GM19193 (cell line): ENCODE results near the gene CCL26.

ENCODE experiments used
- POLR2A ChIP-seq: IDR thresholded peaks from 4 replicates; pipeline ENCODE4 v1.6.1; 2011; ENCODE audit not compliant: insufficient read depth, insufficient read length; ENCODE audit errors: extremely low read depth

The CCL26 gene

DNA sequence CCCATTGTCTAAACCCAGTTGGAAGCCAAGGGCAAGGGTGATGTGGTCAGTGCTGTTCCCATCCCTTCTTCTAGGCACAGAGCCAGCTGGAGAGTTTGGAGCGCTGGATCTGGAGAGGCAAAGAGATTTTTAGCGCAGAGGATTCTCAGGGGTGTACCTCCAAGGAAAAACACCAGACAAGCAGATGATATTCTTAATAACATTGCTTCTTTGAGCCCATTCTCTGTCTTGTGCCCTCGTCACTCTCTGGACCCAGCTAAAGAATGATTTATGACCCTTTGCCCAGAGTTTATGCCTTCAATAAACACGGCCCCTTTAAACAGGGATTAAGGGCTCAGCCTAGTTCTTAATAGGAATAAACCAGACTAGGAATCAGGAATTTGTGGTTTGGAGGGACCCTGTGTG, 28.6 kb downstream of the CCL26 start:
- no peak for TF ChIP-seq POLR2A

DNA sequence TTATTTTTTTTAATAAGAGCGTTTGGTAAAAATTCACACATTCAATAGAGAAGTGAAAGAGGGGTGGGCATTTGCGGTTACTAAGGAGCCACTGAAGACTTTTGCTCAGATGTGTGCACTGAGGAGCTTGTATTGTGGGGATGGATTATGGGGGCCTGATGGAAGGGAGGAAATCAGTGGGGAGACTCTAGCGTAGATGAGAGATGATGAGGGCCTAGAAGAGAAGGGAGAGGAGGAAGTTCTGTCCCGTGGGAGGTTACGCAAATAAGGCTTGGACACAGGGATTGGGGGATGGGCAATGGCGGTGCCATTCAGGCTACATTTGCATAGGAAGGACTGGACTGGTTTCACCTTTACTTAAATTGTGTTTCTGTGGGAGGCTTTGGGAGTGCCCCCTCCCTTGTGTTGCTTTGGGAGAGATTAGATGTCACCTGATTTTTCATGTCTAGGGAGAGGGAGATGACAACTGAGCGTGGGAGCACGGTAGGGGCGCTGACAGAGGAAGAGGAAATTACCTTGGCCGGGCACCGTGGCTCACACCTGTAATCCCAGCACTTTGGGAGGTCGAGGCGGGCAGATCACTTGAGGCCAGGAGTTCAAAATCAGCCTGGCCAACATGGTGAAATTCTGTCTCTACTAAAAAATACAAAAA, 31.0 kb downstream of the CCL26 start:
- no peak for TF ChIP-seq POLR2A

DNA sequence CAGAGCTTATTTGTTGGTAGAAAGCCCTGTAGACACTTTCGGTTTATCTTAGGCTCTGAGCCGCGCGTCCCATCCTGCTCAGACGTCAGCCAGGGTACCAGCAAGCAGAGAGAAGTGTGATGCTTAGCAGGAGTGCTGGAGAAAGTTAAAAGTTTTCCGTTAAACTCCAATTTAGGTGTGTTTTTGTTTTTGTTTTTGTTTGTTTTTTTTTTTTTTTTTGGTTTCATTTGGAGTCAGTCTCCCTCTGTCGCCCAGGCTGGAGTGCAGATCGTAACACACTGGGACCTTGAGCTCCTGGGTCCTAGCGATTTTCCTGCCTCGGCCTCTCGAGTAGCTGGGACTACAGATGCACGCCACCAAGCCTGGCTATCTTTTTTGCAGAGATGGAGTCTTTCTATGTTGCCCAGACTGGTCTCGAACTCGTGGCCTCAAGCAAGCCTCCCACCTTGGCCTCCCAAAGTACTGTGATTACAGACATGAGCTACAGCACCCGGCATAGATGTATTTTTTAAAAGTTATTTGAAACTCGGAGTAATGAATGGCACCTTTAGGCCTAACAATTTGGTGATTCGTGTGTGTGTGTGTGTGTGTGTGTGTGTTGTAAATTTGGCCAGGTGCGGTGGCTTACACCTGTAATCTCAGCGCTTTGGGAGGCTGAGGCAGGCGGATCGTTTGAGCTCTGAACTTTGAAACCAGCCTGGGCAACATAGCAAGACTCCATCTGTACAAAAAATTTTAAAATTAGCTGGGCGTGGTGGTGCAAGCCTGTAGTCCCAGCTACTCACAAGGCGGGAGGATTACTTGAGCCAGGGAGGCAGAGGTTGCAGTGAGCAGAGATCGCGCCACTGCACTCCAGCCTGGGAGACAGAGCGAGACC, 32.0 kb downstream of the CCL26 start:
- TF ChIP-seq POLR2A: no peak

DNA sequence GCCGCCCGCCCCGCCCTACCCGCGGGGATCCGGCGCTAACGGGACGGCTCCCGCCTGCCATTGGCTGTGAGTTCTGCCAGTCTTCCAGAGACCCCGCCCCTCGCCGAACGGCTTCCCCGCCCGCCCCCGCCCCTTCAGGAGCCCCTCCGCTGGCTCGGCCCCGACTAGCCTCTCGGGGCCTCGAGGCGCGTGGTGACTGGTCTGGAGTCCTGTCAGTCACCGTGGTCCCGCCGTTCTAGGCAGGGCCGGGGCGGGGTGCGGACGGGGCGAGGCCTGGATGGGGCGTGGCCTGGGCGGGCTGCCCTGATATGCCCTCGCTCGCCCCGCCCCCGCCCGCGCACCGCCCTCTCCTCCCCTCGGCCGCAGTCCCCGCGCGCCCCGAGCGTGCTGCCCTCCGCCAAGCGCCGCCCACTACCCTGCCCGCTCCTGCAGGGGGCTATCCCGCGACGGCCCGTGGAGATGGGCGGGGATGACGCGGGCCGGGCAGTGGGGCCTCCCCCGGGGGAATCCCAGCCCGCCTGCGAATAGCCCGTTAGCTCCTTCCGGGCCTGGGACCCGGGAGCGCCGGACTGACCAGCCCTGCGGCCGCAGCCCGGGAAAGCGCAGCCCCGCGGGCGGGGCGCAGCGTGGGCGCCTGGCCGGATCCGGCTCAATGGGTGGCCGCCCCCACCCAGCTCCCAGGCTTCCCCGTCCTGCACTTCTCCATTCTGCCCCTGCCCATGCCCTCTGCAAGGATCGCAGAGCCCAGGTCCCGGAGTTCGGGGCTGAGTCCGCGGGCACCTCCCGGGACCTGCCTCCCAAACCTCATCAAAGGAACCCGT, 32.8 kb downstream of the CCL26 start:
- peak; percentile 59 for TF ChIP-seq POLR2A

DNA sequence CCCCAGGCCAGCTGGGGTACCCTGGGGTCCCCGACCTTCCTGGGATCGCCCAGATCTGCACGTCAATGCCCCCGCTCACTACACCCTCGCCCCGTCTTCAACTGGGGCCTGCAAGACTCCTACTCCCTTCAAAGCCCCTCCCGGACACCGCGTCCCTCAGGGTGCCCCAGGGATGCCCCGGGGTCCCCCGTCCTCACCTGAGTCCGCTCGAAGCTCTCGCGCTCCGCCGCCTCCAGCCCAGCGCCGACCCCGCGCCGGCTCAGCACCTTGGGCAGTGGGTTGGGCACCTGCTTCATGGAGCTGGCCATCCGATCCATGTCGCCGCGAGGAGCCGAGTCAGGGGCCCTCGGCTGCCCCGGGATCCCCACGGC, 33.4 kb downstream of the CCL26 start, which contains the start of gene HIP1:
HIP1 (minus strand) TSS at position 338 of the 371 bp plus-strand sequence; CDS start at position 317, 21 bp downstream.
- no peak for TF ChIP-seq POLR2A

DNA sequence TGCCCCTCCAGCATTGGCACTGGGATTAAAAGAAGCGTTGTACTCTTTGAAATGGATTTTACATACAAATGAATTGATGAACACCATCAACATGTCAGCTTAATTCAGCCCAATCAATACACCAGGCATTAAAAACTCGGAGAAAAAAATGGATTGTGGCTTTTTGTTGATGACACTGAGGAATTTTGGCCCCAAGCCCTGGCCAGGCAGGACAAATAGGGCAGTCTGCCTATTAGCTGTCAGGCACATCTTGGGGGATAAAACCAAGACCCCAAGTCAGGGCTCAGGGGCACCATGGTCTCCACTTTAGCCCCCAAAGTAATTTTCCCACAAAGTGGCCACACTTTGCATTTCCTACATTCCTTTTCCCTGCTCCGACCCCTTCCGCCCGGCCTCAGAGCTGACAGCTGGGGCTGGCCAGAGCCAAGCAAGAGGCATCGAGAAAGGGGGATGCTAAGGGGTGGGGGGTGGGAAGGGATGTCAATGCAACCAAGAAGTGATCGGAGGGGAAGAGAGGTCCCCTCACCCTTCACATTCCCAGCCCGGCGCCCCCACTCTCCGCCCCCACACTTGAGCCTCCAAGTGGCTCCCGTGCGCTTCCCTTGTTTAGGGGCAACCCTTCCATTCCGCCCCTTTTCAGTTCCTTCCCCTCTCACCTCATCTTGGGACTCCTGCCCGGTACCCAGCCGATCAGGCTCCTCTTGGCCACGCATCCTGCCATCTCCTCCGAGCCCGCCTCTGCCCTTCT, 34.0 kb downstream of the CCL26 start:
- no peak for TF ChIP-seq POLR2A

DNA sequence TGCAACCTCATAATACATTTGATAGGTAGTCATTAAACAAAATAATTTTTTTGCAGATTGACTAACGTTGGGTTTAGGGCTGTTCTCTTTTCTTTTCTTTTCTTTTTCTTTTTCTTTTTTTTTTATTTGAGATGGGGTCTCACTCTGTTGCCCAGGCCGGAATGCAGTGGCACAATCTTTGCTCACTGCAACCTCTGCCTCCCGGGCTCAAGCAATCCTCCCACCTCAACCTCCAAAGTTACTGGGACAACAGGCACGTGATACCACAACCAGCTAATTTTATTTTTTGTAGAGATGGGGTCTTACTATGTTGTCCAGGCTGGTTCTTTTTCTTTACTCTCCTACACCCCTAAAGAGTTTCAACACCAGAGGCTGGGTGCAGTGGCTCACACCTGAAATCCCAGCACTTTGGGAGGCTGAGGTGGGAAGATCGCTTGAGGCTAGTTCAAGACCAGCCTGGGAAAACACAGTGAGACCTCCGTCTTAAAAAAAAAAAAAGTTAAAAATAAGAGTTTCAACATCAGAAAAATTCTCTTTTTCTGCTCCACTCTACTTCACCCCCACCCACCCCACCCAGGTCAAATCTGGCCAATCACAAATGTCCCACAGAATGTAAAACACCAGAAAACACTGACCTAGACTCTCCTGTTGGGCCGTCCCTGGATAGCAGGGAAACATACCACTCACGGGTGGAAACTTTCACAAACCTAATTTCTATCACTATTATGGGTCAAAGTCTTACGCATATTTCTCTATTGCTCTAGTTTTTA, 36.2 kb downstream of the CCL26 start:
- no peak for TF ChIP-seq POLR2A

DNA sequence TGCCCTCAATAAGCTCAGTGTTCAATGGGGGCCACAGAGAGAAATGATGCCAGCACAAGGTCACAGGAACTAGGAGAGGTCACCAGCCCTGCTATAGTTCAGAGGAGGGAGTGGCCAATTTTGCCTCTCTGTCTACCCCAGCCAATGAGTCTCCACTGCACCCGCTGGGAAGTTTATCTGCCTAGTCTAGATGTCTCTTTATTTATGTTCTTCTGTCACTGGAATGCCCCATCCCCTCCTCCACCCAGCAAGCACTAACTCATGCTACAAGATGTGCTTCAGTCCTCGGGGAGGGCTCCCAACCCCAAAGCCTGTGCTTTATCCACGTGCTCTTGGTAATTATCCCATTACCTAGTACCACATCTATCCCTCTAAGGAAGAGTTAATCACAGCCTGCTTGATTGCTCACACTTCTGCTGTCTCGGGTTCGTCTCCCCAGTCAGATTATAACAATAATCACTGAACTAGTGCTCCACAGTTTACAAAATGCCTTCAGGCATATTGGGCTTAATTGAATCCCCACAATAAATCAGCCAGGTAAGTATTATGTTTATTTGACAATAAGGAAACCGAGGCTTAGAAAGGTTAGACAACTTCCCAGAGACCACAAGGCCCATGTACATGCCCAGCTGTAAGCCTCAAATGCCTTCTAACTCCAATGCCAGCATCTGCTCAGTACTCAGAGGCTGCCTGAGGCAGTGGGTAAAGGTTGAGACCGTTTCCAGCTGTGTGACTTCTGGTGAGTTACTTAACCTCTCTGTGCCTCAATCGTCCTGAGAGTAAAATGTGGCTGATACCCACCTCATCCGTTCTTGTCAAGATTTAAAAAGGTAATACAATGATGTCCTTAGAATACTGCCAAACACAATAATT, 37.2 kb downstream of the CCL26 start:
- TF ChIP-seq POLR2A: no peak

DNA sequence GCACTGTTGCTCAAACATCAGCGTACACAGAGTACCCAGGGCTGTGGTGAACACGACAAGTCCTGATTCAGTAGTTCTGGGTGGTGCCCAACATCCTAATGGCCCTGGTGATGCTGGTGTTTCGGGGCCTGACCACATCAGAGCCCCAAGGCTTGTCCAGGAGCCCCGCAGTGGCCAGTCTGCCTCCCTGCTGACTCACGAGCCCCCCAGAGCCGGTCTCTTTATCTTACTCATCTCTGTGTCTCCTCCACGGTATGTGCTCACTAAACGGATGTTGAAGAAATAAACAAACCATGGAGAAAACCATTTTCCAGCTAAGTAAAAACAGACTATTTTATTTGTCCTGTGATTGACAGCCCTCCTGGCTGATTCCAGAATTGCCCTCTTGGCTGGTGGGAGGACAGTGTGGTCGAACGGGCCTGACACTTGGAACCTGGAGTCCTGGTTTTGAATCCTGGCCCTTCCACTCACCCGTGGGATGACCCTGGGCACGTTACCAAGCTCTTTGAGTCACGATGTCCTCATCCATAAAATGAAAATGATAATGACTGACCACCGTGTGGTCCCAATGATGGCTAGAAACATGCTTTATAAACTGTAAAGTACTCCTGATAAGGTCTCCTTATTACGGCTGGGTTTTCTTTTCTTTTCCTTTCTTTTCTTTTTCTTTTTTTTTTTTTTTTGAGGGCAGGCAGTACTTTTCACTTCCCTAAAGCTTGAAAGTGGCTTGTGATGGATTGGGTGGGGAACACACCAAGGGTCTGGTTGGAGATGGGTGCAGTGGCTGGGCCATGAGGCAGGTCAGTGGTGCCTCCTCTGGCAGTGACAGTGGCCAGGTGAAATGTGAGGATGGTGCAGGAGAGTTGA, 39.0 kb downstream of the CCL26 start:
- TF ChIP-seq POLR2A: no peak

DNA sequence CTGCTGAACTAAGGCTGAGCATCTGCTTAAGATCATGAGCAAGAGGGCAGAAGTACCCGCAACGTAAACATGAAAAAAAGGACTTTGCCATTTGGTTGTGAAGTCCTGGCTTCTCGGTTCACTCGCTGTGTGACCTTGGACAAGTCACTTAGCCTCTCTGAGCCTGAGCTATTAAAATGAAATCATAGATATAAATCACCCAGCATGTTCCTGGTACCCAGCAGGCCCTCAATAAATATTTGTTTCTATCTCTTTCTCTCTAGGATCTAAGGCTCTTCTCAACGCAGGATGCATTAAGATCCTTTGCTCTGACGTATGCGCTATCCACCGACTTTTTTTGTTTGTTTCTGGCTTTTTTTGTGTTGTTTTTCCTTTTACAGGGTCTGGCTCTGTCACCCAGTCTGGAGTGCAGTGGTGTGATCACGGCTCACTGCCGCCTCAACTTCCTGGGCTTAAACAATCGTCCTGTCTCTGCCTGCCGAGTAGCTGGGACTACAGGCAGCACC, 39.9 kb downstream of the CCL26 start:
- TF ChIP-seq POLR2A: no peak

DNA sequence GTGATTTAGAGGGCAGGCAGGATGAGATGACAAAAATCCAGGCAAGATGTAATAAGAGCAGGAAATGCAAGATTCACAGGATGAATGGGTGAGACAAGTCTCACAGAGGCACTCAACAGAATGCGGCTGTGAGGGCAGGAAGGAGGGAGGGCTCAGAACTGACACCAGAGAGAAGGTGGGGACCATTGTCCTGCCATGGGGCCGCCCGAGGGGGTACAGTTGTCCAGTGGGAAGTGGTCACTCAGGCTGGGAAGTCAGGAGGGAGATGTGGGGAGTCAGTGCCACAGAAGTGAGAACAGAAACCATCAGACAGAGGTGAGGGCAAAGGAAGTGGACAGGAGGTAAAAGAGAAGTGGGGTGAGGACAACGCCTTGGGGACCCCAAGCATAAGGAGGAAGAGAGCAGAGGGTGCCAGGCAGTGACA, 42.1 kb downstream of the CCL26 start:
- TF ChIP-seq POLR2A: no peak
